ENCODE data around the gene SHROOM3. TPM values are rescaled to one million over a fixed set of nuclear protein-coding genes. Genes with fewer than 3 reads are reported as not detected.

Gene SHROOM3
- total RNA-seq, 1 donor from 2014 or later = 8.0 TPM

DNA sequence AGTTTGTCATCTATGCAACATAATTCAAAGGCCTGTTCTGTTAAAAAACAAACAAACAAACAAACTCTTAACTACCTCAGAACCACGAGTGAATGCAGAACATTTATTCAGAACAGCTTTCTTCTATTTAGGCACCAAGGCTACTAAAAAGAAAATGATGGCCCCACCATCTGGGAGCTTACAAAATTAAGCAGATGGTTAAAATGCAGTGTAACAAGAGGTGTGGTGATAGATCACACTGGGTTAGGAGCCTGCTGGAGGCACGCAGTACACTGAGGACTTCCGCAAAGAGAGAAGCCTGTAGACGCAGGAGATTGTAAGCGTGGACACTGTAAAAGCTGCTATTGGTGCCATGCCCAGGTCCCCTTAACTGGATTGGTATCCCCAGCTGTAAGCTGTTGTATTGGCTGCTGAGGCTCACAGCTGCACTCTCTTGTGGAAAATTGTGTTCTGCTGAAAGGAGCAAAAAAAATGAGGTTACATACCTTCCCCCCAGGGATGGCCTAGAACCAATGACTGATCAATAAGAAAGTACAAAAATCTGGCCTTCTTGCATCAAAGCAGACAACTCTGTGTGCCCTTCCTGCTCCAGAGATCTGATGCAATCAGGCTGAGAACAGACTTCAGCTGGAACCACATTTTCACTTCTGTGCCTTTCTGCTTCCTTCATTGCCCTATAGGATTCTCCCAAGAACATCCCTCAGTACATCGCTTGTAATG, 60.0 kb downstream of the SHROOM3 start:
- no peak for DNase-seq

DNA sequence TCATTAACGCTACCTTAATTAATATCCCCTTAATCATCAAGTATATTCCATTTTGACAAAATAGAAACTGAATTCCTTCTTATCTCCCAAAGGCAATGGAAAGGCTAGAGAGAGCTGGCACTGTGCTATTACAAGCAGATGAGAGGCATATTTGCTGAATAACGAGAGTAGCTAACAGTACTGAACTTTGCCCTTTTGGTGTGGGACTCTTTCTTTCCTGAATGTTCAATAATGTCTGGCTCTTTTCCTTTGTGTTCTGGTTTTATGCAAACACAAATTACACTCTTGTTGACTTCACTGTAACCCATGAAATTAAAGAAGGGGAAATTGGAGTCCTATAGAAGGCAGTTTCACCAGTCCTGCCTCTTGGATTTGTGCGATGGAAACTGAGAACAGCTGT, 63.5 kb downstream of the SHROOM3 start:
- DNase-seq = no peak

DNA sequence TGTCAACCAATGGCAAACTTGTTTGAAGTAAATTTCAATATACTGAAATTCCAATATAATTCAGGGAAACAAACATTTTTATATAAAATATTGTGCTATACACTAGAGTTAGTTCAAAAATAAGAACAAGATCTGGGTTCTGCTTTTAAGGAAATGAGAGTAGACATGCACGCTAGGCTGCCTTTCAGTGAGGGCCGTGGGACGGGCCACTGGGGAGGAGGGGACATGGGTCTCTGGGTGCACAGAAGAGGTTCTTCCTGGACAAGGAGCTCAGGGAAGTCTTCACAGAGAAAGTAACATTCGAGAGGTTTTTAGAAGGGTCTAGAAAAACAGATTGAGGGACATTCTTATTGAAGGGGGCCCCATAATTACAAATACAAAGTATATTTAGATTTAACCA, 64.4 kb downstream of the SHROOM3 start:
- no peak for DNase-seq

DNA sequence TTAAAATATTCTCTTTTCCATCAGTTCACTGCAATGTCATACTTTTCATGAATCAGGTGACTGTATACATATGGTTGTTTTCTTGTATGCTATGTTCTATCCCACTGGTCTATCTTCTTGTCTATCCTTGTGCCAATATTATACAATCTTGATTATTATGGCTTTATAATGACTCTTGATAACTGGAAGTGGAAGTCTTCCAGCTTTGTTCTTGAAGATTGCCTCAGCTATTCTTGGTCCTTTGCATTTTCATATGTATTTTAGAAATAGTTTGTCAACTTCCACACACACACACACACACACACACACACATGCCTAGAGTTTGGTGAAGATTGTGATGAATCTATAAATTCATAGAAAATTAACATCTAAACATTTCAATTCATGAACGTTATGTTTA, 67.9 kb downstream of the SHROOM3 start:
- DNase-seq = no peak

DNA sequence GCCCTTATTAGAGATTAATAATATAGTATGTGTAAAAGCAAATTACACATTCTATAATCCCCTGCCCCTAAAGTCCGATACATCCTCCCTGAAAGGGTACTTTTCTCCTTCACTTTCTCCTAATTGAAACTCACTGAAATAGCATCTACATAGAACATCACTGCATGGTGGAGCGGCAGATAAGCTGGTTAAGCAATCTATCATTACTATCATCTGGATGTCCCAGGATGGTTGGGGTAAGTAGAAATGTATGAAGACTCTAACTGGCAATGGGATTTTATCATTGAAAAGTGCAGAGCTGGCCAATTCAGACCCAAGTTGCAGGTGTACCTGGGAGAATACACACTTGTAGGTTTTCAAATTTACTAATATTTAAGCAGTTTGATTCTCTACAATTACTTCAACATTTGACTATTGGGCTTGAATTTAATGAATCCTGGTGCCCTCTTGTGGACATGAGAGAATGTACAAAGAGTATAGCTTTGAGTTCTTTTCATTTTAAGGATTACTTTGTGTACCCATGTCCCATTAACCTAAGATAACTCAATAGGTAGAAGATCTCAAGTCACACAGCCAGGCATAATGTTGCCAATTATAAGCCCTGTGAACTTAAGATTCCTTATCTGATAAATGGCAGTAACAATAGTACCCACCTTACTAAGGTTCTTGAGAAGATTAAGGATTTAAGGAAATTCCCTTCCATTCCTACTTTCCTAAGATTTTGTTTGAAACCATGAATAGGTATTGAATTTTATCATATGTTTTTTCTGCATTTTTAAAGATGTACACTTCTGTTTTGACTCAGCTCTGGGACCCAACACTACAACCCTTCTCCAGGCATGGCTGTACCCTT, 69.8 kb downstream of the SHROOM3 start:
- DNase-seq = no peak

DNA sequence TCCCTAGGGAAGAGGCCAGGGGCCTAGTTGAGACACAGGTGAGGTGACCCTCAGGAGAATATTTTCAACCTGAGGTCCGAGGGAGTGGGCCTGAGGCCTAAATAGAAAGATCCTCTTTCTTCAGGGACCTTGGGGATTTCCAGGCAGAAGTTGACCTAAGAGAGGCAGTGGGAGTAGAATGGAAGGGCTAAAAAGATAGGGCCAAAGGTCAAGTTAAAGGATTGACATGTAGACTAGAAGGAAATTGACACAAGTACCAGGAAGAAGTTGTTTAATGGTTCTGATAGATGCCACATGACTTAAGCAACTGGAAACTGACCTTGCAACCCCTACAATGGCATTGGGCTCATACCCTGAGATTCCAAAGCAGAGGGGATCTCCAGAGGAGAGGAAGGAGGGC, 76.9 kb downstream of the SHROOM3 start:
- no peak for DNase-seq

DNA sequence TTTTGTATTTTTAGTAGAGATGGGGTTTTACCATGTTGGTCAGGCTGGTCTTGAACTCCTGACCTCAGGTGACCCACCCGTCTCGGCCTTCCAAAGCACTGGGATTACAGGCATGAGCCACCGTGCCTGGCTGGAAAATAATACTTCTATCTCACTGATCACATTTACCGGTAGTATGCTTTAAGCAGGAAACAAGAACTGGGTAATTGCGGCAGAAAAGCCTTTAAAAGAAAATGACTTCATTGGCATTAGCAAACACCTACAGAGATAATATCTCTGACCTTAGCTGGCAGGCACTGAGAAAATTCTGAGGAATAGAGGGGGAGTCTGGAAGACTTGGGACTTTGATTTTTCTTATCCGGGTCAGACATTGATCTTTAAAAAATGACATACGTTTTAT, 78.5 kb downstream of the SHROOM3 start:
- DNase-seq = no peak

DNA sequence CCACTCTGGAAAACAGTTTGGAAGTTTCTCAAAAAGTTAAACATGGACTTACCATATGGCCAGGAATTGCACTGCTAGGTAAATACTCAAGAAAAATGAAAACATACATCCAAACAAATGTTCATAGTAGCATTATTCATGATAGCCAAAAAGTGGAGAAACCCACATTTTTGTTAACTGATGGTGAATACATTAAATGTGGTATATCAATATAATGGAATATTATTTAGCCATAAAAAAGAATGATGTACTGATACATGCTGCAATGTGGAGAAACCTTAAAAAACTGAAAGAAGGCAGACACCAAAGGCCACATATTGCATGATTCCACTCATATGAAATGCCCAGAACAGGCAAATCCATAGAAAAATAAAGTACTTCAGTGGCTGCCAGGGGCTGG, 79.1 kb downstream of the SHROOM3 start:
- DNase-seq = no peak

DNA sequence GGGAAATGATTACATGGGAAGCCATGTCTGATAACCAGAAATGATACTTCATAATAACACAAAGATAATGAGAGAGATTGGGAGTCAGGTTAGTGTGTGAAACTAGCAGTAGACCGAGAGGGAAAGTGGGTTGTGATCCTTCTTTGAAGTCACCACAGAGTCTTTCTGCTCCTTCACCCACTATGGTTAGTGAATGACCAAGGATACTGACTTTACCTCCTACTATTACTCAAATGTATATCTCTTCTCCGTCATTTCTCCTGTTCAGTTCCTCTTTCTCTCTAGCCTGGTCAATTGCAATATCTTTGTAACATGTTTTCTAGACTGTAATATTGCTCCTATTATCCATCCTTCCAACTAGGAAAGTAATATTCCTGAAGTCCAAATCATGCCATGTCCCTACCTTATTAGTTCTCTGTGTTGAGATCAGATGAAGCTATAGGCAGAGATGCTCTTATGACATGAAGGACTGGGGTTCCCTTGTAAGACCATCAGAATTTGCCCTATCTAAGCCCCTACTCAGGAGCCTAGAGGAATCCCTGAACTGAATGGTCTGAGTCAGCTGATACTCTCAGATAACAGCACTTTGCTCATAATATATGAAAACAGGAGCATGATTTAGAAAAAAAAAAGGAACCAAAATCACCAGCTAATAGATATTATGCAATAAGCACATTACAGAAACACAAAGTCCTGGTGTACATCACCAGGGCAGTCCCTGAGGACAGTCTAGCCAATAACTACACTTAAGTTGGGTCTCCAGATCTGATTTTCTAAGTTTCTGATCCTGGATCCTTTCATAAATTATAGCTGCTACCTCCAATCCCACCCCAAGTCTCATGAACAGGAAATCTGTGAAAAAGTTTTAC, 81.2 kb downstream of the SHROOM3 start:
- no peak for DNase-seq

DNA sequence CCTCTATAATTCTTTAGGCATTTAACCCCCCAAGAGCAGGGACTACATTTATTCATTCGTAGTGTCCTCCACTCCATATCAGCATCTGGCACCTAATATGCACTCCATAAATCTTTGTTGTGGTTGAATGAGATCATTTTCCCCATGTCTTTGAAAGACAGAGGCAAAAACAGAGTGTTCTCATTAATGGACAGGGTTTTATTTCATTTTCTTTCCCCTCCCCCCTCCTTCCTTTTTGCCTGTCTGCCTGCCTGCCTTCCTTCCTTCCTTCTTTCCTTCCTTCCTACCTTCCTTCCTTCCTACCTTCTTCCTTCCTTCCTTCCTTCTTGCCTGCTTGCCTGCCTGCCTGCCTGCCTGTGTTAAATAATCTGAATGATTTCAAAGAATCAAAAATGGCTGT, 83.2 kb downstream of the SHROOM3 start:
- peak; percentile 12 for DNase-seq

DNA sequence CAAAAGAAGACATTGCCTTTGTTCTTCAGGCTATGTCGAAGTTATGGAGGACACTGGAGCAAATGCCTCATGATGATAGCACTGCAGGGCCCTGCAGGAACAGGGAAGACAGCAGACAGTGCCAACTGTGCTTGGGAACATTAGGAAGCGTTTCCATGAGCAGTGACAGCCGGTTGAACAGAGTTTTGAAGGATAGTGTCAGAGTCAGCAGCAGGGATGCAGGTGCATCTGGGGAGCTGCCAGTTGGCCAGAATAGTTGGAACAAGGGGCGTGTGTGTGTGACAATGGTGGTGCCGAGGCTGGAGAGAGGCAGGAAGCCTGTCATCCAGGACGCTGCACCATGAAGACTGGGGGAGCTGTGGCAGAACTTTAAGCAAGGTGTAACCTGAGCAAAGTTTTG, 88.6 kb downstream of the SHROOM3 start:
- DNase-seq = no peak

DNA sequence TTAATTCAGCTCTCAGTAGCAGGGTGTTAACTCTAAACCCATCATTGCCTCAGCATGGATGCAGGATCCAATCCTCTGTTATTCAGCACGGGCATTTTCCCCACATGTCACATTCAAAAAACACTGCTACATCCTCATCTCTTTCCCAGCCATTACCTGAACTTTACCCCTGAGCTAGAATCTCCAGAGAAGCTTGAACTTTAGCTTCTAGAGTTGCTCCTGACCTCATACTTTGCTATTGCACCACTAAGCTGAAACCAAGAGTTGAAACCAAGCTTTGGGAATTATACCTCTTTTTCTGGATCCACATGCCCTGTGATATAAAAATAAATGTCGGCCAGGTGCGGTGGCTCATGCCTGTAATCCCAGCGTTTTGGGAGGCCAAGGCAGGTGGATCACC, 90.7 kb downstream of the SHROOM3 start:
- DNase-seq = no peak

DNA sequence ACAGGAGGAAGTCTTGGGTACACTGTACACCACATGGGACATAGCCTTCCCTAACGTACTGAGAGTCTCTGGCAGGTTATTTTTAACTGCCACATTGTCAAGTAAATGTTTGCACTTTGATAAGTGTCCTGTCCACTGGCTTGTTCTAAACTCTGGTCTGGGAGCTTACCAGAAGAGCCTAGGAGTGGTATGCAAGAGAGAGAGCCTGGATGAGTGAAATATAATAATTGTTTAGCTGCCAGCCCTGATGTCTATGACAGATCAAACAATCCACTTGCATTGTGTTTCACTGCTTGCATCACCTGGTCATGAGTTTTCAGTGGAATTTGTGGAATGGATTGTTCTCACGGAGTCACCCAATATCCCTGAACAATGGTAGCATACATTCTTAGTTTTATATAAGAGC, 91.6 kb downstream of the SHROOM3 start:
- no peak for DNase-seq

DNA sequence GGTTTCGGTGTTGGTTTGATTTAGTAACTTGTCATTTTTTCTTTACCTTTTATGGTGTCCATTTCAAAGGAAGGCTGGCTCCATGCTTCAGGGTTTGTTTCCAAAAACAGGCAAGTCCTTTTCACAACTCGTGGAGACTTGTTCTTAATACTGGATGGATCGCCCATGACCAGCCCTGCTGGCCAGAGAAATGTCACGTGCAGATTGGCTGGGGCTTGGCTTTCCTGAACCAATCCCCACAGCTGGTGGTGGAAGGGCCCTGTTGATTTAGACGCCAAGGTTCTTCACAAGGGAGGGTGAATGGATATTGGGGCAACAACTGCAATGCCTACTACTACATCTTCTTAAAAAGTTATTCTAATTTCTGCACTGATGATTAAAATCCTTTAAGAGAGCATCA, 92.6 kb downstream of the SHROOM3 start:
- no peak for DNase-seq

DNA sequence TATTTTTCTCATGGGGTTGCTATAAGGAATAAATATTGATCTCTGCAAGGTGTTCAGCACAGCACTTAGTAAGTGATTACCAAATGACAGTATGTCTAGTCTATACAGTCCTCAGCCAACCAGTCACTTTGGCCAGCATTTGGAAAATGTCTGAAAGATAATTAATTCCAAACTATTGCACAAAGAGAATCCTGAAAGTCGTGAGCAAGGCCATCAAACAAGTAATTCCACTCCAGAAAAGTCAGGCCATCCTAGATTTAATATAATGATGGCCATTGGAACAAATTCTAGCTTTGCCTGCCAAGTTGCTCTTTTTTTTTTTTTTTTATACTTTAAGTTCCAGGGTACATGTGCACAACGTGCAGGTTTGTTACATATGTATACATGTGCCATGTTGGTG, 96.6 kb downstream of the SHROOM3 start:
- no peak for DNase-seq

DNA sequence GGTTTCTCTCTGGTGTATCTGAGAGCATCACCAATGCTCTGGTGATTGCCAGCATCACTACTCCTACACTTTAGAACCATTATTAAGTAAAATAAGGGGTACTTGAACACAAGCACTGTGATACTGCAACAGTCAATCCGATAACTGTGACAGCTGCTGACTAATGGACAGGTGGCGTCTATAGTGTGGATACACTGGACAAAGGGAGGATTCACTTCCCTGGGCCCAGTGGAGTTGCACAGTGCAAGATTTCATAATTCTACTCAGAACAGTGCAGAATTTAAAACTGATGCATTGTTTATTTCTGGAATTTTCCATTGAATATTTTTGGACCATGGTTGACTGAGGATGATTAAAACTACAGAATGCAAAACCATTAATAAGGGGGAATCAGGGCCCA, 97.8 kb downstream of the SHROOM3 start:
- no peak for DNase-seq

DNA sequence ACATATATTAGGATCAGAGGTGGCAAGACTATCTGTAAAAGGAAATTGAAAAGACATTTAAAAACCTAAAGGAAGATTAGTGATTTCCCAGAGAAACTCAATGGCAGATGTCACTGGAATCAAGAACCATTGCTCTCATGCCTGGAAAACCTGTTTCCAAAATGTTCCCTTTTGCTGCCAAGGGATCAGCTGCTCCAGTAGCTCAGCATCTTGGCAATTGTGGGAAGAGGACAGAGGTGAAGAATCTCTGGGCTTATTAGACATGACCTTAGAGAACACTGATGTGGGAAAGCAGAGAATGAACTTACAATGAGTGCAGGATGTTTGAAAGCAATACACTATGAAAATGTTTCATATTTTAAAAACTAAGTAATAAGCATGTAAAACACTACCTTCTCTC, 98.3 kb downstream of the SHROOM3 start:
- no peak for DNase-seq

DNA sequence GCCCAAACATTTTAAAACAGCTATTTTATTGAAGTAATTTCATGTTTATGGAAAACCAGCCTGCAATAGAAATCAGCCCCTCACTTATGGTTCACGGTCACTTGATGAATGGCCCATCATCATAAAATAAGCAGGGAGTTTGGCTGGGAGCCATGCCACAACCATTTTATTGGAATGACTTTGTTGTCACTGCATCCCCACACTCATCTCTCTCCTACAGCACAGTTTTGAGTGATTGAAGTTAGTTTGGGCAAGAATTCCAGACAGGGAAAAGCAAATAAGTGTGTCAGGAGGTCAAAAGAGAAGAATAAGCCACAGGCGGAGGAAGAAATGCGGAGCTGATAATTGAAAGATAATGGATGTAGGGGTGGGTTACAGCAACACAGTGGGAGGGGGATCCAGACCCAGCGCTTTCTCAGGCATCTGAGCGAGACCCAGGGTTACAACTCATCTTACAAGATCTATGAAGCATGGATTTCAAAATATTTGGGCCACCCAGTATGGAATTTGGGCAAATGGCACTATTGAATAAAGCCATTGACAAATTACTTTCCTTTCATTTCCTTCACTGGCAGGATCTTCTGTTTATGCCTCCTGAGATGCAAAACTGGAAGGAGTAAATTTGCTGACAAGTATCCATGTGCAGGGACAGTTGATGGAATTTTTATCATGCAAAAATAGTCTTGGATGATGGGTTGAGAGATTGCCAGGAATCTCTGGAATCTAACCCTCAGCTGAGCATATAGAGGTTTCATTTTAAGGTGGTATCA, 100.8 kb downstream of the SHROOM3 start:
- DNase-seq = no peak

DNA sequence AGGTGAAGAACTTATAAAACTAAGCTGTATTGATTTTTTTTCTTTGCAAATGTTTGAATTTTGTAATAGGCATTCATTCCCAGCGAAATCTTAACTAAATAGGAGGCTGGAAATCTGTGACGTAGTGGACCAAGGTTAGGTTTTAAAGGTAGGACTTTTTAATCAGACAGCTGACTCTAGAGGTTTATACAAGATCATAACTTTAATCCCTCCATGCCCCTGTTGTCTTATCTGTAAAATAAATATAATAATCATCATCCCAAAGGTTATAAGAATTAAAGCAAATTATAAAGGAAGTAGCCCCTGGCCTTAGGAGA, 101.3 kb downstream of the SHROOM3 start:
- DNase-seq = no peak

DNA sequence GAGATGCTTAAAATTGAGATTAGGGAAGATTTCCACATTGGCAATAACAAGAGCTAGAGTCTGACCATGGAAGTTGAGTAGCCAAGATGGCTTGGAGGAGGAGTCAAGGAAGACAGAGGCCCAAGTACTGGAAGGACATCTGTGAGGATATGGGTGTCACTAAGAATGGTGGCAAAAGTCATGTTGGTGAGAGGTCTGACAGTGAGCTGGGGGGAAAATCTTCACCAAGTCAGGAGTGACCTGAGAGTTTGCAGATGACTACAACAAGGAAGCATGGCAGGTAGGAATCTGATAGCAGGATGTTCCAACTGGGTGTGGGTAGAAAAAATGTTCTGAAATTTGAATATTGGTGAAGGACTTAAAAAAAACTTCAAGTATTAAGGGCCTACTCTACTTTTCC, 103.3 kb downstream of the SHROOM3 start:
- DNase-seq = no peak

DNA sequence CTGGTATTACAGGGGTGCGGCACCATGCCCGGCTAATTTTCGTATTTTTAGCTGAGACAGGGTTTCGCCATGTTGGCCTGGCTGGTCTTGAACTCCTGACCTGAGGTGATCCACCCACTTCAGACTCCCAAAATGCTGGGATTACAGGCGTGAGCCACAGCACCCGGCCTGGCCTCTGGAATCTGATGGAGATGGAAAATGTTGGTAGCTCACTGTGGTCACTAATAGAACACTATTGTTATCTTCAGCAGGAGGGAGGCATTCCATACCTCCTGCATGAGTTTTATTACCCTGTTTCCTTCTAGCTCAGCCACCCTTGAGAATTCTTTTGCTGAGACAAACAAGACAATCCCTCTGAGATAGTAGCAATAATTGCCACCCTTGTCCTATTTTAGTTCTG, 105.0 kb downstream of the SHROOM3 start:
- no peak for DNase-seq

DNA sequence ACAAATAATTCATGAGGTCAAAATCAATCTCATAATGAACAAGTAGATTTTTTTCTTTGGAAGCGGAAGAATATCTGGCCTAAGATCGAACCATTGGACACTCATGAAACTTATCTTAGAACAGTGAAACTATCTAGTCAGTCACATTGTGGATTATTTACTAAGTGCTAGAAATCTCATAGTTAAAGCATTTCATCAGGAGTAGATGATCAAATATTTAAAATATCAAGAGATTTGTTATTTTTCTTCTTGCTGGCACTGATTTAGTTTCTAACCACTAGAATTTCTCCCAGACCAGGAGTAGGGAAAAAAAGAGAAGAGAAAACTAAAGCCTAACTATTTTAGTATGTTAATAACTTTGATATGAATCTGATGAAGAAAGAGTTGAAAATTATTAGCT, 105.5 kb downstream of the SHROOM3 start:
- DNase-seq = no peak
